ENCODE measurements around the gene ZMYND8. TPM values are rescaled to one million over a fixed set of nuclear protein-coding genes. Genes with fewer than 3 reads are reported as not detected.
A peak's percentile ranks its signal among the peaks of the same experiment; 100 is the strongest.

The ZMYND8 gene
- total RNA-seq, 3 donors from 2014 or later (not counting 1 experiment from before 2014, with no cell fraction given) = 57.6 to 72.6 (median 69.8) TPM

DNA sequence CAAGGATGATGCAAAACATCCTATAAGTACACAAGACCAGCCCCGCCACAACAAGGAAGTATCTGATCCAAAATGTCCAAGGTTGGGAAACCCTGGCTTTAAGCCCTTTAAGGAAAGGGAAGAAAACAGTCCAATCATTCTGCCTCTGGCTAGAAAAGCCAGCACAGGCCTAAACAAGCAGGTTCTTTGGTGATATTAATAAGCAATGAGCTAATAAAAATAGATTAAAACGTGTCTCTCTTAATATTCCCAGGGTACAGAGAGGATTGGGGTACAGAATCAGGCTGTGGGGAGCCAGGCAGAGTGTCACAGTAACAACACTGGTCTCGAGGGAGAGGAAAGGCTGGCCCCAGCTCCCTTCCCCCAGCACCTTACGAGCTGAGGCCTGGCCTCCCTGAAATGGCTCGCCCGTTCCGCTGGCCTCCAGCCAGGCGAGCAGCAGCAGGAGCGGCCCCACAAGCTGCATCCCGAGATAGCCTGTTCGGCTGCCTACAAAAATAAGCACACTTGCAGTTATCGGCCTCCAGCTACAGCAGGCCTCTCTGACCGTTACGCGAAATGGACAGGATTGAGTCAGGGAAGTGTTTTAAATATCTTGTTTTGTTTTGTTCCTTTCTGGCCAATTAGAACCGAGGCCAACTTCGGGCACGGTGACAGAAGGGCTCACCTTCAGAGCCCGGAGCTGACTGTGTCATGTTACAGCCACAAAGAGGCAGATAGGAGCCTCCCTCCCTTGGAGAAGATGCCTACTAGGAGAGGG is 4.0 kb upstream of the ZMYND8 start:
- H3K4me1 ChIP-seq (ENCODE audit: control insufficient read depth, insufficient read depth, low read length) = peaks cover 50% of the 10 kb centered on the region
- DNase-seq = no peak
- Mint-ChIP-seq H3K4me1 (peaks cover 20 to 41% of the 10 kb centered on the region in 2 donors), H3K9me3 (no peaks in the 10 kb centered on the region), H3K27me3 (ENCODE audit: low read depth in 2 of 2) (no peaks in the 10 kb centered on the region), H3K27ac (peak overlapping the region; percentile 69 to 72), H3K36me3 (no peaks in the 10 kb centered on the region), H3K4me3 (no peak overlapping the region)
- 41% methylated on average over 19 of the region's 19 CpGs for WGBS (ENCODE audit: insufficient coverage)
- peak overlapping the region; percentile 53 for H3K27ac ChIP-seq (ENCODE audit: low read length)
- no peak for ATAC-seq
- TF ChIP-seq, protein P1, sequence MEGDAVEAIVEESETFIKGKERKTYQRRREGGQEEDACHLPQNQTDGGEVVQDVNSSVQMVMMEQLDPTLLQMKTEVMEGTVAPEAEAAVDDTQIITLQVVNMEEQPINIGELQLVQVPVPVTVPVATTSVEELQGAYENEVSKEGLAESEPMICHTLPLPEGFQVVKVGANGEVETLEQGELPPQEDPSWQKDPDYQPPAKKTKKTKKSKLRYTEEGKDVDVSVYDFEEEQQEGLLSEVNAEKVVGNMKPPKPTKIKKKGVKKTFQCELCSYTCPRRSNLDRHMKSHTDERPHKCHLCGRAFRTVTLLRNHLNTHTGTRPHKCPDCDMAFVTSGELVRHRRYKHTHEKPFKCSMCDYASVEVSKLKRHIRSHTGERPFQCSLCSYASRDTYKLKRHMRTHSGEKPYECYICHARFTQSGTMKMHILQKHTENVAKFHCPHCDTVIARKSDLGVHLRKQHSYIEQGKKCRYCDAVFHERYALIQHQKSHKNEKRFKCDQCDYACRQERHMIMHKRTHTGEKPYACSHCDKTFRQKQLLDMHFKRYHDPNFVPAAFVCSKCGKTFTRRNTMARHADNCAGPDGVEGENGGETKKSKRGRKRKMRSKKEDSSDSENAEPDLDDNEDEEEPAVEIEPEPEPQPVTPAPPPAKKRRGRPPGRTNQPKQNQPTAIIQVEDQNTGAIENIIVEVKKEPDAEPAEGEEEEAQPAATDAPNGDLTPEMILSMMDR (IDR thresholded peaks at IDR 0.05) = no peak
- H3K4me3 ChIP-seq (ENCODE audit: low read length) = no peak overlapping the region
- H3K9me3 ChIP-seq (ENCODE audit: control insufficient read depth, insufficient read depth, low read length) = no peaks in the 10 kb centered on the region
- H3K36me3 ChIP-seq (ENCODE audit: control insufficient read depth, insufficient read depth, low read length) = no peaks in the 10 kb centered on the region
- no peaks in the 10 kb centered on the region for H3K27me3 ChIP-seq (ENCODE audit: control insufficient read depth, insufficient read depth, low read length)
- intact Hi-C loops (cut with micrococcal nuclease) = no loop called here

DNA sequence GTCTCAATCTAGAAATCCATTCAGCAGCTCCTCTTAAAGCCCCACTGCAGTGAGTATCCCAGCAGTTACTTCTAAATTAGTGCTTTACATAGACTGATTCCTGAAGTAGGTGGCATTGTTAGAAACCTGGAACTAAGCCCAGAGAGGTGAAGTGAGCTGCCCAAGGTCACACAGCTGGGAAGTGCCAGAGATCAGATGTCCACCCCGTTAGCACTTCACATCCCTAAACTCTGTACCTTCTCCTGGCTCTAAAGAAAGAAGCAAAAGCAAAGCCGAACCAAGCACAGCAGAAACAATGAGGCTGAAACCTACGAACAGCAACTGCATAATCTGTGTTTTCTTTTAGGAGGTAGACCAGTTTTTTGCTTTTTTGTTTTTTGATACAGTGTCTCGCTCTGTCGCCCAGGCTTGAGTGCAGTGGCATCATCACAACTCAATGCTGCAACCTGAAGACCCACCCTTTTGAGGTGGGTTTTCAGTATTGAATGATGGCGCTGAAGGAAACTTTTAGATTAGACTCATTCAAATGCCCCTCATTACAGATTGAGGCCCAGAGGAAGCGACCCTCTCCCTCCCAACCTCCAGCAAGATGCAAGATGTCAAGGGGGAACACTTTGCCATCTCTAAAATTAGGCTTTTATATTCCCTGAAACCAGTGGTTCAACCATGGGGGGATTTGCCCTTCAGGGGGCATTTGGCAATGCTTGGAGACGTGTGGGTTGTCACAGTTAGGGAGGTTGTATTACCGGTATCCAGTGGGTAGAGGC is 3.2 kb upstream of the ZMYND8 start:
- no peak for ATAC-seq
- Histone ChIP-seq H3K27me3 (ENCODE audit: control insufficient read depth, insufficient read depth, low read length) (no peaks in the 10 kb centered on the region), H3K9me3 (ENCODE audit: control insufficient read depth, insufficient read depth, low read length) (no peaks in the 10 kb centered on the region), H3K27ac (ENCODE audit: low read length) (peak overlapping the region; percentile 53), H3K4me3 (ENCODE audit: low read length) (no peak overlapping the region), H3K4me1 (ENCODE audit: control insufficient read depth, insufficient read depth, low read length) (peaks cover 48% of the 10 kb centered on the region), H3K36me3 (ENCODE audit: control insufficient read depth, insufficient read depth, low read length) (no peaks in the 10 kb centered on the region)
- no peaks in the 10 kb centered on the region for H3K36me3 Mint-ChIP-seq
- TF ChIP-seq, protein P1 (IDR thresholded peaks at IDR 0.05) = no peak
- WGBS (ENCODE audit: insufficient coverage) = 88% methylated on average over 8 of the region's 9 CpGs
- peak overlapping the region in 1 of 2 donors; percentile 72 for H3K27ac Mint-ChIP-seq
- H3K4me1 Mint-ChIP-seq = peaks cover 20 to 49% of the 10 kb centered on the region in 2 donors
- no peaks in the 10 kb centered on the region for H3K9me3 Mint-ChIP-seq
- DNase-seq = no peak
- no peaks in the 10 kb centered on the region for H3K27me3 Mint-ChIP-seq (ENCODE audit: low read depth in 2 of 2)
- no peak overlapping the region for H3K4me3 Mint-ChIP-seq
- intact Hi-C loops (cut with micrococcal nuclease) = loop anchor here (5.0 to 10.0 kb wide), 2 partner anchors 42 to 145 kb away; partner anchors contain the start of gene NCOA3

DNA sequence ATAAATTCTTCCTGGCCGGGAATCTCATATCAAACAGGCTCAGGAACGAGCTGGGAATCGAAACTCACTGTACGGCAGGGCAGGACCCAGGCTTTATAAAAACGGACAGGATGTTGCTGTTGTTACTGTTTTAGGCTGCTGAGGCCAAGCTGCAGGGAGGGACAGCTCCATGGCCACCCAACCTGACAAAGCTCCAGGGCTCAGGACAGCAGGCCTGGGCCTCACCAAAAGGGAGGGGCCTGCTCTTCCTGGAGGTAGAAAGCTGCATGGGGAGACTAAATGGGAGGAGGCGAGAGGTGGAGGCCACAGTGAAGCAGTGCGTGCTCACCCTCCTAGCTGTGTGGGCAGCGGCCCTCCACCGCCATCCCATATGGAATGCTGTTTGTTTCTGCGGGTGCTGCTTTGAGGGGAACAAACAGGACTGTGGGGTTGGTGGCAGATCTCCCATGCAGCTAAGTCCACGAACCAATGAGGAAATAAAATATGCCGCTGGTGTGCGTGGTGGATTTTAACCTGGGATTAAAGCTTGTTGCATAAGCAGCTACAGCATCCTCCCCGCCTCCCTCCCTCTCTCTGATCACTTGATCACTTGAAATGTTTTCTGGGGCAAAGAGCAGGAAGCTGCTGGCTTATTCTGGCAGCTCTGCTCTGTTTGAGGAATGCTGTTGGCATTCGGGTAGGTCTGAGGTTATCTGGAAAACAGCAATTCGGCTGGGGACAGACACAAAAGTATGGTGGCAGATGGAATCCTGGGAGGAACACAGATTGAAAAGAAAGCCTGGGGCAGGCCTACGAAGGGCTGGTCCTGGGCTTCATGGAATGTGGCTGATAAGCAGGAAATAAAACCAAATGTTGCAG is 2.4 kb upstream of the ZMYND8 start:
- DNase-seq = peak in 1 of 2 donors; percentile 42
- Mint-ChIP-seq H3K4me3 (no peak overlapping the region), H3K36me3 (no peaks in the 10 kb centered on the region), H3K9me3 (no peaks in the 10 kb centered on the region), H3K4me1 (peaks cover 20 to 57% of the 10 kb centered on the region in 2 donors), H3K27me3 (ENCODE audit: low read depth in 2 of 2) (no peaks in the 10 kb centered on the region), H3K27ac (no peak overlapping the region)
- H3K9me3 ChIP-seq (ENCODE audit: control insufficient read depth, insufficient read depth, low read length) = no peaks in the 10 kb centered on the region
- intact Hi-C loops (cut with micrococcal nuclease) = loop anchor here (5.0 to 10.0 kb wide), 2 partner anchors 42 to 146 kb away; partner anchors contain the start of gene NCOA3
- no peaks in the 10 kb centered on the region for H3K36me3 ChIP-seq (ENCODE audit: control insufficient read depth, insufficient read depth, low read length)
- H3K27ac ChIP-seq (ENCODE audit: low read length) = no peak overlapping the region
- TF ChIP-seq, protein P1 (IDR thresholded peaks at IDR 0.05) = no peak
- peaks cover 50% of the 10 kb centered on the region for H3K4me1 ChIP-seq (ENCODE audit: control insufficient read depth, insufficient read depth, low read length)
- no peak overlapping the region for H3K4me3 ChIP-seq (ENCODE audit: low read length)
- no peaks in the 10 kb centered on the region for H3K27me3 ChIP-seq (ENCODE audit: control insufficient read depth, insufficient read depth, low read length)
- WGBS (ENCODE audit: insufficient coverage) = 83% methylated on average over 17 of the region's 17 CpGs
- no peak for ATAC-seq
